ENCODE measurements around the gene H6PD.

H6PD gene

GRCh38 chr1:9200441-9200840 is 34.1 kb upstream of the H6PD start:
- TF ChIP-seq CTCF (IDR thresholded peaks at IDR 0.05; ENCODE audit: borderline replicate concordance, insufficient read depth, low read depth, low read length) = no peak
- no peak overlapping the region for H3K4me3 ChIP-seq (ENCODE audit: low read depth, low read length)

- peak overlapping the region; percentile 7 for H3K4me3 ChIP-seq (ENCODE audit: low read depth, low read length)
- no peak for TF ChIP-seq CTCF (IDR thresholded peaks at IDR 0.05; ENCODE audit: borderline replicate concordance, insufficient read depth, low read depth, low read length)
Measured at GRCh38 chr1:9201401-9202239, 33.0 kb upstream of the H6PD start.

GRCh38 chr1:9202240-9202870 is 32.2 kb upstream of the H6PD start:
- H3K4me3 ChIP-seq (ENCODE audit: low read depth, low read length) = no peak overlapping the region
- TF ChIP-seq CTCF (IDR thresholded peaks at IDR 0.05; ENCODE audit: borderline replicate concordance, insufficient read depth, low read depth, low read length) = no peak

GRCh38 chr1:9203511-9203982 is 31.0 kb upstream of the H6PD start:
- TF ChIP-seq CTCF (IDR thresholded peaks at IDR 0.05; ENCODE audit: borderline replicate concordance, insufficient read depth, low read depth, low read length) = no peak
- no peak overlapping the region for H3K4me3 ChIP-seq (ENCODE audit: low read depth, low read length)

GRCh38 chr1:9204156-9204720 is 30.3 kb upstream of the H6PD start:
- TF ChIP-seq CTCF (IDR thresholded peaks at IDR 0.05; ENCODE audit: borderline replicate concordance, insufficient read depth, low read depth, low read length) = no peak
- no peak overlapping the region for H3K4me3 ChIP-seq (ENCODE audit: low read depth, low read length)

GRCh38 chr1:9207086-9207485 is 27.5 kb upstream of the H6PD start:
- TF ChIP-seq CTCF (IDR thresholded peaks at IDR 0.05; ENCODE audit: borderline replicate concordance, insufficient read depth, low read depth, low read length) = no peak

More at GRCh38 chr1:9207086-9207485, 27.5 kb upstream of the H6PD start:
- H3K4me3 ChIP-seq (ENCODE audit: low read depth, low read length) = no peak overlapping the region
